Measurements from ENCODE around the gene TMOD3.

DNA sequence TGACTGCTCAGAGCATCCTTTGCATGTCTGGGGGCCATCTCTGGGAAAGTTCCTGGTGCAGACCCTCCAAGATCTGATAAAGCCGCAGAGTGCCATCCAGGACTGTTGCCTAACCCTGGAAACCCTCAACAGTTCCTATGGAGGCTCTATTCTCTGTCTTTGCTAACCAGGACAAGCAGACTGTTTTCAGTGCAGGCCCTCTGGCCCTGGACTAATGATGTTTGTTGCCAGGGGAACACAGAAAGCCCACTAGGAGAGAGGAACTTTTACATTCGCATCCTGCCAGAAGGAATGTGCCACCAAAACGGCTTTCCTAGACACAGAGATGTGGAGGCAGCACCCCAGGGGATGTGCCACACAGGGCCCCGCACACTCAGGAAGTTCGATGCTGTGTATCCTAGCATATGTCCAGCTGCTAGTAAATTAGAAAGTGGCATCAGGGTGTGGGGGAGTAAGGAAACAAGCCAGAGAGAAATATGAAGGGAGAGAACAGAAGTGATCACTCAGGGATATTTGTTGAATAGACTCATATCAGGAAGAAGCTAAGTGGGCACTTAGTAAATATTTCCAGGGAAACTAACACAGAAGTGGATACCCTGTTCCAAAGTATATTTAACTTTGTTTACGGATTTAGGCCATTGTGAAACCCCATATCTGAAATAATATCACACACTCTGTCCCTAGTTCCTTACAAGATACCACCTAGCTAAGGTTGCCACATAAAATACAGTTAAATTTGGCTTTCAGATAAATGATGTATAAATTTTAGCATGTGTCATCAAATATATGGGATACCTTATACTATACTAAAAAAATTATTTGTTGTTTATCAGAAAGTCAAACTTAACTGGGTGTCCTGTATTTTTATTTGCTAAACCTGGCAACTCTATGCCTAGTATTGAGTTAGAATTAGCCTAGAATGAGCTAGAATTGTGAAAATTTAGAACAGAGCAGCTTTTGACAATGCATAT lies 29.9 kb upstream of the TMOD3 start:
- TF ChIP-seq, protein P1, sequence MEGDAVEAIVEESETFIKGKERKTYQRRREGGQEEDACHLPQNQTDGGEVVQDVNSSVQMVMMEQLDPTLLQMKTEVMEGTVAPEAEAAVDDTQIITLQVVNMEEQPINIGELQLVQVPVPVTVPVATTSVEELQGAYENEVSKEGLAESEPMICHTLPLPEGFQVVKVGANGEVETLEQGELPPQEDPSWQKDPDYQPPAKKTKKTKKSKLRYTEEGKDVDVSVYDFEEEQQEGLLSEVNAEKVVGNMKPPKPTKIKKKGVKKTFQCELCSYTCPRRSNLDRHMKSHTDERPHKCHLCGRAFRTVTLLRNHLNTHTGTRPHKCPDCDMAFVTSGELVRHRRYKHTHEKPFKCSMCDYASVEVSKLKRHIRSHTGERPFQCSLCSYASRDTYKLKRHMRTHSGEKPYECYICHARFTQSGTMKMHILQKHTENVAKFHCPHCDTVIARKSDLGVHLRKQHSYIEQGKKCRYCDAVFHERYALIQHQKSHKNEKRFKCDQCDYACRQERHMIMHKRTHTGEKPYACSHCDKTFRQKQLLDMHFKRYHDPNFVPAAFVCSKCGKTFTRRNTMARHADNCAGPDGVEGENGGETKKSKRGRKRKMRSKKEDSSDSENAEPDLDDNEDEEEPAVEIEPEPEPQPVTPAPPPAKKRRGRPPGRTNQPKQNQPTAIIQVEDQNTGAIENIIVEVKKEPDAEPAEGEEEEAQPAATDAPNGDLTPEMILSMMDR (IDR thresholded peaks at IDR 0.05) = no peak
- TF ChIP-seq POLR2A (IDR thresholded peaks at IDR 0.05) (no peak), POLR2AphosphoS5 (IDR thresholded peaks at IDR 0.05) (no peak)
